T follicular helper cell (primary cell): ENCODE results near the gene DPP10.
"Not testable (repeated sequence)": the region's sequence is repeated elsewhere in the genome, so short reads cannot be mapped to it uniquely, and the experiment has no call there.

ENCODE experiments used
- DNase-seq: peaks from one replicate; pipeline ENCODE4 v3.0.0-alpha.2; 2020; ENCODE audit warnings: low read depth
- total RNA-seq, 2 experiments: gene quantifications; one replicate each; lab custom pipeline; 2026; lab: John Stamatoyannopoulos, UW

The DPP10 gene
- 0 to 0.04 reads per million in 2 experiments for total RNA-seq

DNA sequence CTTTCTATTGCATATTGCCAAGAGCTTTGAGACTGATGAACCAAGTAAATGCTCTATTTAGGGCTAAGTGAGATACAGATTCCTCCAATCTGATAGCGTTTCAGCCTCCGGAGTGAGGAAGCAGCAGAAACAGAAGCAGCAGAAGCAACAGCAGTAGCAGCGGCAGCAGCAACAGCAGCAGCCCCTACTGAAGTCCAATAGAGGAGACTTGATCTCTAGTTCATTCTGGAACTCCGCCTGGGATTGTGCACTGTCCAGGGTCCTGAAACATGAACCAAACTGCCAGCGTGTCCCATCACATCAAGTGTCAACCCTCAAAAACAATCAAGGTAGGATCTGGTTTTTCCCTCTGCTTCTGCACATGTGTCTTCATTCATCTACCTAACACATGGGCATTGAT lies at the start of gene DPP10:
TSS of gene DPP10 (plus strand) at position 132 of the 400 bp plus-strand sequence.
- DNase-seq, result no peak

DNA sequence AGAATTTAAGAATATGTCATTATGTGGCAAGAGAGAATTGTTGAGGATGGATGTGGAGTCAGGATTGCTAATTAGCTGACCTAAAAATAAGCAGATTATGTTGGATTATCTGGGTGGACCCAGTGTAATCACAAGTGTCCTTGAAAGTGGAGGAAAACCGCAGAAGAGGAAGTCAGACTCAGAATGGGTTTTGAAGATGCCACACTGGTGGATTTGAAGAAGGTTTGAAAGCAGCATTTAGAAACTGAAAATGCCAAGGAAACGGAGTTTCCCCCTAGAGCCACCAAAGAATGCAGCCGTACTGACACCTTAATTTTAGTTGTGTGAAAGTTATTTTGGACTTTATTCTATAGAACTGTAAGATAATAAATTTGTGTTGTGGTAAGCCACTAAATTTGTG lies 41.6 kb upstream of the DPP10 start:
- no peak for DNase-seq

DNA sequence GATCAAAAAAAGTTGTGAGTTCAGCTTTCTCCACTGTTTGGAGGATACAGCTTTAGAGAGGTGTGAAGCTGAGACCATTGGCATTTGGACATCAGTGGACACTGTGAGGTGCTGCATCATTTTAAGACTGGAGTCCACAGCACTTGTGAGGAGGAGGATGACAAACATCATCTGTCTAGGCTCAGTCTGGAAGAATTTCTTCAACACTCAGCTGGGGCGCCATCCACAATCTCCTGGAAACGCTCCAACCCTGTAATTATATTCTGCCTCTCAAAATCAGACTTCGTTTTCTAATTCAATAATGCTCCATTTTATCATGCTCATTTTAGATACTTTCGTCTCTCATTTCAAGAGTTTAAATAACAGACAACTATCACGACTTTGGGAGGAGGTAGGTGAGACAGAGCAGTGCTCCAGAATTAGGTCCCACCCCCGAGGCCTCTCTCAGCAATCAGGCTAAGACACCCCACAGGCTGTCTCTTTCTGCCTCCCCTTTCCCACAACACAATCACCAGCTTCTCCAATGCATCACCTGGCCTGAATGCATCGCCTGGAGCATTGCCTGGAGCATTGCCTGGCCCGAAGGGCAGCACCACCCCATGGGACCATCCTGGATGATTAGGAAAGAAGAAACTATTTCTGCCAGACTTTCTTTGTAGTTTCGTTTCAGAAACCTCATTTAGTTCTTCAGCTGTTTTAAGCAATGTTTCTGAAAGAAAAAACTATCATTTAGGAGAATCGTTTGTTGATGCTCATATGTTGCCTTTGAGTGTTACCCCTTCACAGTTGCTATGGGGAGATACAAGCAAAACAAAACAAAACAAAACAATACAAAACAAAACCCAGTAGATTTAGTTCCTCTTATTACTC lies 37.0 kb upstream of the DPP10 start:
- no peak for DNase-seq

DNA sequence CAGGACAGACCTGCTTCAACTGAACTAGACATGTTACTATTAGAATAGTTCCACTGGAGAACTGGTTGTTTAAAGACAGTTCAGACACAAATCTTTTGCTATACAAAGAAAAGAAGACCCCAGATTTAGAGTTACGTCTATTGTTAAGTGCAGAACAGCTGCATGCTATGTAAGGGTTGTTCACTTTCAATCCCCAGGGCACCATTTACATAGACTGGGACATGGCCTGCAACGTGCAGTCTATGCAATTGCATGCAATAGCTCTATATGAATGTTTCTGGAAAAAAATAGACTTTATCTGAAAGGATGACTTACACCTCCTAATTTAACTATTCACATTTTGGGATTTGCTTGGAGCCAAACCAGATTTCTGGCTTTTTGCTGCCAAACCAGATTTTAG lies 36.1 kb upstream of the DPP10 start:
- DNase-seq, result no peak

DNA sequence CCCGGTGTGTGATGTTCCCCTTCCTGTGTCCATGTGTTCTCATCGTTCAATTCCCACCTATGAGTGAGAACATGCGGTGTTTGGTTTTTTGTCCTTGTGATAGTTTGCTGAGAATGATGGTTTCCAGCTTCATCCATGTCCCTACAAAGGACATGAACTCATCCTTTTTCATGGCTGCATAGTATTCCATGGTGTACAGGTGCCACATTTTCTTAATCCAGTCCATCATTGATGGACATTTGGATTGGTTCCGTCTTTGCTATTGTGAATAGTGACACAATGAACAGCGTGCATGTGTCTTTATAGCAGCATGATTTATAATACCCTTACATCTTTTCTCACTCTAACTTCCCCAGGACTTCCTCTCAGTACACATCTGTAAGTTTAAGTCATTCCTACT lies 35.1 kb upstream of the DPP10 start:
- DNase-seq, result not testable (repeated sequence)

DNA sequence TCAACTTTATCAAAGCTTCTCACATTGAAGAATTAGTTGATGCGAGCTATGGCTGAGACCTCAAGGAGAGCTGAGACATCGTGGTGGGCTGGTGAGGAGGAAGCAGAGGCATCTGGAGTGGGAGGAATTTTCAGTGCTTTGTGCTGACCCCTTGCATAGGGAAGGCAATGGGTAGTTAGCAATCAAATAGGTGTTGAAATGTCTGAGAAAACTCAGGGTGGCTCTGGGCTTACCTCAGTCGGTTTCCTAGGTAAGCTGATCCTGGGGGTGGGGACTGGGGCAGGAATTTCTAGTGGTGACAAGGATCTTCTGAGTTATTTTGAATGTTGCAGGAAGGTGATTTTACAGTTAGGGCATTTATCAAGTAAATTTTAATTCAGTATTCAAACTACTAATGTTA lies 20.7 kb upstream of the DPP10 start:
- no peak for DNase-seq

DNA sequence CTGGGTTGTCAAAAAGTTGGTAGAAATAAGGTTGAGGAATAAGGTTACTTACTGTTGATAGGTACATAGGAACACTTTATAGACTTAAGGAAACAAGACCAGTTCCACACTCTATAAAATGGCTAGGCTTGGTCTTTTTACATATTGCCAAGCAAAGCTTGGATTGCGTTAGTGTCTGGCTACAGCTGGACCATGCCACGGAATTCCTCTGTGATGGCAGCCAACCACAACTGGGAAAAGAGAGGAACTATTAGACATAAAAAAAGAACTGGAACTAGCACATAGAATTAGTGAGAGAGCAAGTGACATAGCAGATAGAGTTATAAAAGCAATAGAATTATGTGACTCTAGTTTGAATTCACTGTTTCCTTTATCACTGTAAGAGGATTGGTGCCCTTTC lies 17.7 kb upstream of the DPP10 start:
- no peak for DNase-seq

DNA sequence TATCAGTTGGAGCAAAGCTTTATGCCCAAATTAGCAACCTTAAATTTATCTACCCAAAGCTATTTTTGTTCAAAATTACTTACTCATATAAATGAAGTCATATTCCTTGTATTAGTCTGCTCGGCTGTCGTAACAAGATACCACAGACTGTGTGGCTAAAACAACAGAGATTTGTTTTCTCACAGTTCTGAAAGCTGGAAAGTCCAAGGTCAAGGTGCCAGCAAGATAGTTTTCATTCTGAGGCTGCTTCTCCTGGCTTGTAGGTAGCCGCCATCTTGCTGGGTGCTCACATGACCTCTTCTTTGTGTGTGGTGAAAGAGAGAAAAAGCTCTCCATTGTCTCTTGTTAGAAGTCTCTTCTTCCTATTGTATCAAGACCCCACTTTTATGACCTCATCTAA lies 15.7 kb upstream of the DPP10 start:
- DNase-seq, result no peak

DNA sequence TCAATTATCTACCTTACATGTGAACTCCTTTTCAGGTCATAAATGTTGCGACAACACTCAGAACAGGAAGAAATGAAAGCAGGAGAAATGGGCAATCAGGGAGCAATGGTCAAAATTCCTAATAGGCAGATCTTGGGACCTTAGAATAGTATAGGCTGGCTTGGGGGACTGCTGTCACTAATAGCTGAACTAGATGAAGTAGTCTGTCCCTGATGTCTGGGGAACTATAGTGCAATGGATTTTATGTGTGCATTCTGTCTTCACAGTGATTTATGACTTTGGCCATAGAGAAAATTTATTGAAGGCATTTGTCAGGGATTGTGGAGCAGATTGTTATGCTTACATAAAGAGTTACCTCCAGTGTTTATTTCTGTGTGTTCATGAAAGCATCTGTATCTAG lies 6.1 kb upstream of the DPP10 start:
- DNase-seq, result no peak

DNA sequence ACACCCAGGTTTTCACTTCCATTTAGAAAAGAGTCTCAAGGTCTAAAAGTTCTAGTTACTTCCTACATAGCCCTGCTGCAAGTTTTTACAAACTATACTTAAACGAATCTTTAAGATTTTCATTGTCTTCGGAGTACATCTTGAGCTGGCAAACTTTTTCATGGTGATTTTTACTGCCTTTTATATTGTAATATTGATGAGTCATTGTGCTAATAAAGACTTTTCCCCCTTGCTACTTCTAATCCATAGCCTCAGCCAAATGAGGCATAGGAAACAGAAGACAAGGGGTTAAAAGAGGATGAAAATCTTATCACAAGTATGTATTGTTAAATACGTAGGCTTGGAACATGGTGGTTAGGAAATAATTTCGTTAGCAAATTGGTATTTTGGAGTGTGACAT lies 4.1 kb downstream of the DPP10 start:
- no peak for DNase-seq

DNA sequence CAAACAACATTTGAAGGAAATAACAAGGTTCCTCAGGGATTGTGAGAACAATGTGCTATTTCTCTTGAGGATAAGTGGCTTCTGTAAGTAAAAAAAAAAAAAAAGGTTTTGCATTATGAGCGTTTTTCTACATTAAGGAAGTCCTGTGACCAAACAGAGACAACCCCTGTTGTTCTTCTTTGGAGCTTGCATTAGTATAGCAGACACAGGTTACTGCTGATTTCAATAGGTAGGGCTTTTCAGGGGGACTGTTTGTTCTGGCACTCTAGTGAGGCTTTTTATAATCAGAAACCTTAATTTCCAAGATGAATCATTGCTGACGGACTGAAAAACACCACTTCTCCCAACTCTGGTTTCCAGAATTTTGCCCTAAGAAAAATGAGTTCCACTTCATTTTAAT lies 8.2 kb downstream of the DPP10 start:
- DNase-seq, result no peak

DNA sequence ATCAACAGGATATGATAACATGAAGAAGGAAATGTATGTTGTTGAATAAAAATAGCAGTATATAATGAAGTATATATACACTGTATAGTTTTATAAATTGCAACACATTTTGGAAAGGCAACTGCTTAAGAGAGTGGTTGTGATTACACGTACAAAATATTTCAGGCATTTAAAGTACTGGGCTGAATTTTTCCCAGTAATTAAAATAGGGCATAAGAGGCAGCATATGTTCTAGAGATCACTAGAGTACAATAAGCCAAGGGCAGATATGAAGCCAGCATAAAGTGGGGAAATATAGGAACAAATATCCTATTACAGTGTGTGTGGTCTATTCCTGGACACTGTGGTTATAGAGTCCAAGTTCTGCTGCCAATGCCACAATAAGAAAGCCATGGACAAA lies 14.1 kb downstream of the DPP10 start:
- no peak for DNase-seq

DNA sequence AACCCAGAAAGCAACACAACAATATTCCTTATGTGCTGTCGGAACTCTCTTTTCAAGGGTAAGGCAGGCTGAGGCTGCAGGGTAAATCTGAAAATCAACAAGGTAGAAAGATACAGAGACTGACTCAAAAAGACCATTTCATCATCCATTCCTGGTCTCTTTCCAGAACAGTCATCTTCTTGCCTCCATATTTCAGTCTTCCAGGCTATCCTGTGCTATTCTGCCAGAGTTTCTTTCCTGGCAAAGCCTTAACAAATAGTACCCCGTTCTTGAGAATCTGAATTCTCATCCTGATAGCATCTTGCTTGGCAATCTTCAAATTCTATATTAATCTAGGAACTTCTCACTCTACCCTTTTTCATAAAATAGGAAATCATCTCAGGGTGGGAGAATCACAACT lies 15.5 kb downstream of the DPP10 start:
- DNase-seq, result no peak

DNA sequence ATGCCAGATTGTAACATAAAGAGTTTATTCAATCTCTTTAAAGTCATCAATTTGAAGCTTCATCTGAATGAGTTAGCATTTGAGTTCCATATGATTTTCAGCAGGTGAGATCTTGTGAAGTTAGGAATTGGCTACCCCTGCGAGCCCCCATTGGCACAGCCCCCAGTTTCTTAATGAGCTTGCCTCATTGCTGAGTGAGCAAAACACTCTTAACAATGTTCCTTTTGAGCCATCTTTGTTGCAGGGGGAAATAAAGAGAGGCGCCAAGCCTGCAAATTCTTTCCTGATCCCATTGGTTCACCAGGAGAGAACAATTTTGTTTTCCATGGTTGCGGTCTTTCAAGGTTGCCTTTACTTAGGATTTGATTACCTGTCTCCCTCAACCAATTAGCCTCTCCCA lies 18.7 kb downstream of the DPP10 start:
- no peak for DNase-seq

DNA sequence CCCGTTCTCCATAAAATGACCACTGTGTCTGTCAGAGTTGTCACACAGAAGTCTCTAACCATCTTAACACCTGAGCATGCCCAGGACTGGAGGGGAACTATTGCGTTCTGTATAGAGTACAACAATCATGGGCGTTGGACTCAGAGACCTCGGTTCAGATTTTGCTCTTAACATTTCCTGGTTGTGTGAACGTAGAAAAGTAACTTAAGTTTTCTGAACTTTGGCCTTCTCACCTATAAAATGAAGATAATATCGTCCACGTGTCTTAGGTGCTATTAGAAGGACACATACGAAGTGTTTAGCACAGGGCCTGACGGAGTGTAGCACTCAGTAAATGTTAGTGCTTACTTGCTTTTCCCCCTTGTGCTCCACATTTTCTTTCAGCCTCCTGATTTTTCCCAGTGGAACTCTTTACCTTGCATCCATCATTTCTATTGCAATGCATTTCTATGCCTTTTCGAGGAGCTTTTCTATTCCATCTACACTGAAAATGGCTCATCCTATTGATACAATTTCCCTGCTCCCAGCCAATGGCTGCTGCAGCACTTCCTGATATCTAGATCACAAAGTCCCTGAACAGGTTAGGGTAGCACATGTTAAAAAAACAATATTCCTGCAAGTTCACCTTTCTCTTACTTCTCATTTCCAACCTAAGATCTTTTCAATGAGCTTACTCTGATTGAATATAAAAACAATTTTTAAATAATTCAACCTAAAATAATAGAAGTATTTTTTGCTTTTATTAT lies 22.7 kb downstream of the DPP10 start:
- DNase-seq, result no peak

DNA sequence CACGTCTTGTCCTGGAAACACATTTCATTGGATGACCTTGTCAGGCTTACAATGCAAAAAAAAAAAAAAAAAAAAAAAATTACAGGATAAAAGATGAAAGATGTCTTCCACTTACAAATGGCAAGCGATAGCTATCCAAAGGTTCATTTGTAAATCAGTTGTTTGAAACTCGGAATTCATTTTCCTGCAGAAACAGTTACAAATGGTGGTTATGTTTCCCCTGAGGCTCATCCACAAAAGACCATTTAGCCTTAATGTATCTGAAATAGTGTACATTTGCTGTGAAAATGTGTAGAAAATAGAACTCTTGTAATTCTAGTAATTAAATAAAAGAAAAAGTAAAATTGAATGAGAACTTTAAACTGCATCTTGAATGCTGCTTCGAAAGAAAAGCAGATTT lies 25.9 kb downstream of the DPP10 start:
- DNase-seq, result no peak

DNA sequence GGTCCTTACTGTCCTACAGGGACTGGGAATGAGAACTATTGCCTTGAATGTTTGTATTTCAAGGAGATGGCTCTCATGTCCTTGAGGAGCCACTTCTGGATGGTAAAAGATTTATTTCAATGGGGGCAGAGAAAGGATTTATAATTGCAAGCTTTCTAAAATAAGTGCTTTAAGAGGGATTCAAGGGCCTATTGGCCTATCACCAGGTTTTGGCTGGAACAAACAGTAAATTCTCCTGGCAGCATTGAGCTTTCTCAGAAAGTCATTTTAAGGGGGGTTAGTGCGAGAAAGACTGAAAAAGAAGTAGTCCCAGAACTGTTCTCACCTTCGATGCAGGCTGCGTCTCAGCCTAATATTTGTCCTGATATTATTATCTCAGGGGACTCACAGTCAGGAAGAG lies 29.8 kb downstream of the DPP10 start:
- DNase-seq, result no peak

DNA sequence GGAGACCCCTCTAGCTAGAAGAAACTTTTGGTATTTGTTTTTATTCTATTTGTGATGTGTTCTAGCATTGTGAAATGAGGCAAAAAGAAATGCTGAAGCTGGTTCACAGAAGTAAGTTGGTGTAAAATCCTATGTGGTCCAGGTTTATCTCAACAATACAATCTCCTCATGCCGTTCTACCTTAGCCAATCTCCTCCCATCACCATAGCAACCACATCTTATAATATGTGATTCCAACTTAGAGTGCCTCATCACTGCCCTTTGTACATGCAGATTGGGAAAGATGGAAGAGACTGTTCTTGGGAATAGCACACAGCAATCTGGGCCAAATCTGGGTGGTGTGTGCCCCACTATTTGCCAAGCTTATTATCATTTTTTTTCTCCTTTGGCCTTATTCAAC lies 30.3 kb downstream of the DPP10 start:
- DNase-seq, result no peak

DNA sequence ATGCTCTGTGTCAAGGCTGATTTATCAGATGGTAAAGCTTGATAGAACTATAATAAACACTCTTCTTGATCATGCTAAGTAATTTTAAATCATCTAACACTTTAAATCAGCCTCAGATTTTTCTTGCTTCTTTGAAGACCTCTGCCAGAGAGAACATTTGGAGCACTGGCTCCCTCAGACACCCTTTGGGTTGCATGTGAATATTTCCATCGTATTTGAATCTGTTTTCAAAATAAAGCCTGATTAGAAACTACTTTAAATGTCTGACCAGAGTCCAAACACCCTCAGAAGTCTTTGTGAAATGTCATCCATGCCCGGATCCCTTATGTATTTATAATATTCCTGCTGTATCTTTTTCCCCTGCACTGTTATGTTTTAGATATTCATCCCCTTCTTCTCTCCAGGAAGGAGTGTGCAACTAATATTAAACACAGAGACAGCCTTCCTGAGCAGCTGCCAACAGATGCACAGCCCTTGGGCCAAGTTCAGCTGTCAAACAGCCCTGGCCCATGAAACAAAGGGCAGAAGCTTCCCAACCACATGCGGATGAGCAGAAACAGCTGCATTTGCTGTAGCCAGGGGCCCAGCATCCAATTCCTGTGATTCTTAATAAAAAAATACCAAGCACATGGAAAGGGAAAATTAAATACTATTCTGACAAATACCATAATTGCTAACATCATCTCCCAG lies 46.5 kb downstream of the DPP10 start:
- no peak for DNase-seq

DNA sequence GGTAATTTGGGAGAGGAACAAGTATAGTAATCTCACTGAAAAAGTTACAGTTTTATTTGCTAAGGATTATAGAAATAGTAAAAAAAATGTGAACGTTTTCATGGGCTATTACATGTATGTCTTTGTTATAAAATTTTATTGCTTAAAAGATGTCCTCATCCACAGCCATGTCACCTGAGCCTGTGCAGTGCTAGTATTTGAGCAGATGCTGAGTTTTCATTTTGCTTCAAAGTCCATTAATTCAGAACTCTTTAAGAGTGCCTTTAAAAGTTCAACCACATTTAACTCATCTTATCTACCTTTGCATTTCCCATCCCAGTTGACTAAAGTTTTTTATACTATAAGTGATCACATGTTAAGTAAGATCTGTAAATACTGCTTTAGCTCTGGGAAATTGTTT lies 52.6 kb downstream of the DPP10 start:
- DNase-seq, result no peak

DNA sequence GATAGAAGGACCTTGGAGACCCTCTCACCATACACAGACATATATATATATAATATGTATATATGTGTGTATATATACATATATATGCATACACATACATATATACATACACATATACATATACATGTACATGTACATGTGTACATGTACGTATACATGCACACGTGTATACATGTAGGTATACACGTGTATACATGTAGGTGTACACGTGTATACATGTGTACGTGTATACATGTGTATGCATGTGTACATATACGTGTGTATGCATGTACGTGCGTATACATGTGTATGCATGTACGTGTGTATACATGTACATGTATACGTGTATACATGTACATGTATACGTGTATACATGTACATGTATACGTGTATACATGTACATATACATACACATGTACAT lies 54.5 kb downstream of the DPP10 start:
- DNase-seq, result no peak

DNA sequence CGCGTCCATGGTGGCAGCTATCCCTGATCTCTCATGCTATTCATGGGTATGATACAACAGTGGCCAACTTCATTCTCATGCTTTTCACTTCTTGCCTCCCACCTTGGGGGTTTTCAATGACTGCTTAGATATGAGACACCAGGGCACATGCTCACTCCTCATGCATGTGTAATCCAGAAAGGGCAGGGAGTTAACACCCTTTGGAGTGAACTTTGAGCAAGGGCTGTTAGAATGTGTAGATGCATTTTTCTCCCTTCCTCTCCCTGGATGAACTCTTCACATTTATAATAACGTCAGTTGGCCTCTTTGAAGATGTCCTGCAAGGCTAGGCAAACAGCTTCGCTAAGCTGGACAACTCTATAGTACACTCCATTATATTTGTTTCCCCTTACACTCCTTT lies 56.7 kb downstream of the DPP10 start:
- no peak for DNase-seq

DNA sequence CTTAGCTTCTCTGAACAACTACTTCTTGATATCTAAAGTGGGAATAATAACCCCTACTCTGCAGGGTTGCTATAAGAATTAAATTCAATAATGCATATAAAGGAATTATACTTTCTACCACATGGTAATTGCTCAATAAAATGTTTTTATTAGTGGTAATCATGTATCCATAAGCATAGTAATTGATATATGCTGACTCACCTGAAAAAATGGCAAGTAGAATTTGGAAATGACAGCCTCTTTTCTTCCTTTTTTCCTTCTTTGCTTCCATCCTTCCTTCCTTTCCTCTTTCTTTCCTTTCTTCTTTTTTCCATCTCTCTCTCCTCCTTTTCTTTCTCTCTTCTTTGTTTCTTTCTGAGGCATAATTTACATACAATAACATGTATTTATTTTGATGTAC lies 65.3 kb downstream of the DPP10 start:
- no peak for DNase-seq
